Activated T-helper 9 cell treated with anti-CD3 and anti-CD28 coated beads, Interleukin-2, amount 50 U/mL, for 16 hours (primary cell): ENCODE results near the gene LMNA.
"Not testable (repeated sequence)": the region's sequence is repeated elsewhere in the genome, so short reads cannot be mapped to it uniquely, and the experiment has no call there.

Experiments
- DNase-seq: peaks from one replicate; pipeline ENCODE4 v3.0.0-alpha.2; 2020; ENCODE audit warnings: low read depth

LMNA gene

DNA sequence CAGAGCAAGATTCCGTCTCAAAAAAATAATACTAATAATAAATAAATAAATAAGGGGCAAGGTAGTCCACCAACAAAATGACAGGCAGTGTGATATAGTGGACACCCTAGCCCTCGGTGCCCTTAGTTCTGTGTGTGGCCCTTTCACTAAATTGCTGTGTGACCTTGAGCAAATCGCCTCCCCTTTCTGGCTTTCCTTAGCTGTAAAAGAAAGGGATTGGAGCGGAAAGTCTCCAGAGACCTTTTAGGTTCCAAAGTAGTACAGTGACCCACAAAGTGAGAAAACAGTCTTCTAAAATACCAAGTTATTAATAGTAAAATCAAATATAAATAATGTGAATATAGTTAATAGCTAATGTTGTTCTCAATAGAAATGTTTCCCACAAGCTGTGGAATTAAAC lies 7.6 kb downstream of the LMNA start:
- no peak for DNase-seq

- DNase-seq: no peak
Observed at GRCh38 chr1:156122519-156123355, 8.2 kb downstream of the LMNA start.

DNA sequence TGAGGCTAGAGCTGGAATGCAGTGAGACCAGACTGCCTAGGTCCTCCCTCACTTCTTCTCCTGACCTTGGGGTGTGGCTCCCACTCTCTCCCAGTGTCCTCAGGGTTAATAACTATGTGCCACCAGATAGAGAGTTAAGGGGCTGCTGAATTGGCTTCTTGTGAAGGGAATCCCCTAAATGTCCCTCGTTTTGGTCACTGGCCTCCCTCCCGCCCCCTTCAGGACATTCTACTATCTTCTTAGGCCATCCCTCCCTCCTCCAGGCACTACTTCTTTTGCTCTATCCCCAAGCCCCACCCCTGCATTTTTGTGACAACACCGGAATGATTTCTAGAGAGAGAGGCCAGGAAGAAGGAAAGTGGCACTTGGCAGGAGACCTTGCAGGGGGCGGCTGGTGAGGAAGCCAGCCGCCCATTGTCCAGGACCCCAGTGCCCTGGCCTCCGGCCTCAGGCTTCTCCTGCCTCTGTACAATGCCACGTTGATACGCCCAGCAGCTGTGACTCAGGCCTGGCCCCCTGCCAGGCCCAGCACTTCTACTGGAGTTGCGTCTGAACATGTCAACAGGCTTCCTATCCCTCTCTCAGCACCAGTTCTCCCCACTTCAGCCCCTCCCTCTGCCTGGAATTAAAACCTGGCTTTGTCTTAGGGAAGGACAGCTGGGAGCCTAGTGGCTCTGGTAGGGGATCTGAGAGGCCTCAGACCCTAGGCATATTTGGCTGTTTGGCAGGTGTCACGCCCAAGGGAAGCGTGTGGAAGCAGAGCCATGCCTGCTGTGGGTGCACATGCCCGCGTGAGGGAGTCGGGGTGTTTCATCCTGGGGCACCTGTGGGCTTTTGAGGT lies 9.1 kb downstream of the LMNA start:
- DNase-seq: peak; percentile 65

DNA sequence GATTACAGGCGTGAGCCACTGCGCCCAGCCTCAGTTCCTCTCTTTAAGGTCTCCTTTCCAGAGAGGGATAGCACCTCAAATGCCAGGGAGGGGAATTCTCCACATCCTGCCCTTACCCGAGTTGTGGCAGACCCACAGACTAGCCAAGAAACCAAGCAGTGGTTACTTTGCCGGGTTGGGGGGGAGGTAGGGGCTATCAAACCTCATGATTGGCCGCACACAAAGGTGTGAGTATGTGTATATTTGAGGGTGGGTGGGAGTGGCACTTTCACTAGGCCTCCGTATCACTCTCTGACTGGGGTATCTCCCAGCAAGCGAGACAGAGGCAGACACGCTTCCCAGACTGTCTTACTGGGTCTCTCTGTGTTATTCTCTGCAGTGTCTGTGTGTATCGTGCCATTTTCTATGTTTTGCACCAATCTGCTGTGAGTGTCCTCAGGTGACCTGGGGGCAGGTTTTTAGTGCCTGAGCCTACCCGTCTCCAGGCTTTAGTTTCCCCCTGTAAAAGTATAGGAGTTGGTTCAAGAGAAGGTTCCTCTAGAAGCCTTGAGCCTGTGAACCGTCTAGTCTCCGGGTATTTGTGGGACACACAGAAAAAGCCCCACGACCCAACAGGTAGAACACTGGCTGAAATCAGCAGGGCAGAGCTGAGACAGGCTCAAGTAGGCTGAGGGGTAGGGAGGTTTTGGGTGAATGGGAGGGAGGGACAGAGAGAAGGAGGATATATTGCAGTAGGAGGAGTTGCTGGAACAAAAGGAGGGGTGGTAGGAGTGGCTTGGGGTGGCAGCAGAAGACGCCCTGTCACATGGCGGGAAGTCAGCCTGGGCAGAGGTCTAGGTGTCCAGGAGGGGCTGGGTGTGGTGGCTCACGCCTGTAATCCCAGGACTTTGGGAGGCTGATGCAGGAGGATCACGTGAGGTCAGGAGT lies 10.3 kb downstream of the LMNA start:
- DNase-seq: no peak

DNA sequence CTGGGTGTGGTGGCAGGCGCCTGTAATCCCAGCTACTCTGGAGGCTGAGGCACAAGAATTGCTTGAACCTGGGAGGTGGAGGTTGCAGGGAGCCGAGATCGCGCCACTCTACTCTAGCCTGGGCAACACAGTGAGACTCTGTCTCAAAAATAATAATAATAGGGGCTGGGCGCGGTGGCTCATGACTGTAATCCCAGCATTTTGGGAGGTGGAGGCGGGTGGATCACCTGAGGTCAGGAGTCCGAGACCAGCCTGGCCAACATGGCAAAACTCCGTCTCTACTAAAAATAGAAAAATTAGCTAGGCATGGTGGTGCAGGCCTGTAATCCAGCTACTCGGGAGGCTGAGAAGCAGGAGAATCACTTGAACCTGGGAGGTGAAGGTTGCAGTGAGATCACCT lies 11.0 kb downstream of the LMNA start:
- DNase-seq: not testable (repeated sequence)

GRCh38 chr1:156126043-156126629 lies 11.6 kb downstream of the LMNA start:
- peak; percentile 48 for DNase-seq

GRCh38 chr1:156126630-156127534 lies 12.4 kb downstream of the LMNA start:
- DNase-seq: peak; percentile 78

- no peak for DNase-seq
Observed at GRCh38 chr1:156128308-156128653, 13.8 kb downstream of the LMNA start.

DNA sequence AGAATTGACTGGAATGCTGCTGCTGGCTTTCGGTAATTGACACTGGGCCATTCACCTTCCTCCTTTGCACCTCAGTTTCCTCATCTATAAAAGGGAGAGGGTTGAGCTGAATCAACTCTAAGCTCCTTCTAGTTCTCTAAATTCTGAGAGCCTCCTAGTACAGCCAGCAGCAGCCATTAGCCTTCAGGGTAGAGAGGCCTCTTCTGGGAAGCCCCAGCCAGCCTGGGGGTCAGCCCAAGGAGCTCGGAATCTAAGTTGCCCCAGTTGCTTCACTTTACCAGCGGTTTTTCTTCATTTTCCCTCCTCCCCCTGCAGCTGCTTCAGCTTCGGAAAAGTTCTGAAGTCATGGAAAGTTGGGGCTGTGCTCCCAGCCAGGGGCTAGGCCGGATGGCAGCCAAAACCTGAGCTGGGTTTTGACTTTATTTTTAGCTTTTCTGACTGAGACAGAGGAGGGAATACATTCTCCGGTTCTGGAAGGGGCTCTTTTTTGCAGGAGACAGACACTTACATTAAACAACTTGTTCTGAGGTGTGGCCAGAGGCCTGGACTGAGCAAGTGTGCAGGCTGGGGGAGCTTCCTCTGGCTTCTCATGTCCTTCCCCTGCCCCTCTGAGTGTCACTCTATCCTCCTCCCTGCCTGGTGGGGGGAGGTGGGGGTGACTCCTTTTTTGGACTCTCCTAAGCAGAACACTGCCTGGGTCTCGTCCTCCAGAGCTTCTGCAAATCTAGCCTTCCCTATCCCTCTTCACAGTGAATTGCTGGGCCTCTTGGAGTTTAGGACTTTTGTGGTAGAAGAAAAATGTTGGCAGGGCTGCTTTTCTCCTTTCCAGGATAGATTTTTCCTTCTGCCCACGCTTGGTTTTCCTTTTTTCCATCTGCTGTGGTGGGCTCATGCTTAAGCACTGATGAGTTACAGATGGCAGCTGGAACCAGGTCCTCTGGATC lies 14.4 kb downstream of the LMNA start:
- DNase-seq: no peak

DNA sequence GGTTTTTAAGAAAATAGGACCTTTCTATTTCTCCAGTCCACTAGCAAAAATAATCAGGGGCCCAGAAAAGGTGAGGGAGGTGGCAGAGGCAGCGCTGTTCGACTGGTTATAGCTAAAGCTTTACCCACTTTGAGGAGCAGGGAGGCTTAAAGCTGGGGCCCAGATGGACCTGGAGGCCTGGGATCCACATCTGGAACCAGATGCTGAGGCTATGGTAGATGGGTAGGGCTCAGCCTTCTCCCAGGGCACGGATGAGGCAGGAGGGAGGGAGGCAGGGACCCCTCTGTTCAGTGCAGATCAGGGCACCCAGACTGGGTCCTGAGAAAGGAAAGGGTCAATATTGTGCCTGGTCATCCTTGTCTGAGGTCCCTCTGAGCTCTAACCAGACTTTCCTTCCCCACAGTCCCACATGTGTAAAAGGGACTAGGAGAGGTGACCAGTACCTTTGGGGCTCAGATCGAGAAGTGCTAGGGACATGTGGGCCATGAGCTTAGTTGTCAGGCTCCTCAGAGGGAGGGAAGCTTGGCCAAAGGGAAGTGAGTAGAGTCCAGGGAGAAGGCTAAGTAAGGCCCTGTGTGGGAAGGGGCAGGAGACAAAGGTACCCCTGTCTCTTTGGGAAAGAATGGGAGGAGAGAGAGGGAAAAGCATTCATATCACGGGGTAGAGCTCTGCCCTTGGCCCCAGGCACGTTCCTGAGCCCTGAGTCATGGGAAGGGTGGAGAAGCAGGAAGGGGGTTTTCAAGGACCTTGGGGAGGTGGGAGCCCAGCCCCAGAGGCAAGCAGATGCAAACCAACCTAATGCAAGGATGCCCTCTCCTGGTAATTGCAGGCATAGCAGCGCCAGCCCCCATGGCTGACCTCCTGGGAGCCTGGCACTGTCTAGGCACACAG lies 15.4 kb downstream of the LMNA start:
- peak; percentile 59 for DNase-seq

GRCh38 chr1:156130578-156130942 lies 16.0 kb downstream of the LMNA start:
- DNase-seq: no peak

GRCh38 chr1:156134716-156135435 lies 20.4 kb downstream of the LMNA start:
- no peak for DNase-seq

DNA sequence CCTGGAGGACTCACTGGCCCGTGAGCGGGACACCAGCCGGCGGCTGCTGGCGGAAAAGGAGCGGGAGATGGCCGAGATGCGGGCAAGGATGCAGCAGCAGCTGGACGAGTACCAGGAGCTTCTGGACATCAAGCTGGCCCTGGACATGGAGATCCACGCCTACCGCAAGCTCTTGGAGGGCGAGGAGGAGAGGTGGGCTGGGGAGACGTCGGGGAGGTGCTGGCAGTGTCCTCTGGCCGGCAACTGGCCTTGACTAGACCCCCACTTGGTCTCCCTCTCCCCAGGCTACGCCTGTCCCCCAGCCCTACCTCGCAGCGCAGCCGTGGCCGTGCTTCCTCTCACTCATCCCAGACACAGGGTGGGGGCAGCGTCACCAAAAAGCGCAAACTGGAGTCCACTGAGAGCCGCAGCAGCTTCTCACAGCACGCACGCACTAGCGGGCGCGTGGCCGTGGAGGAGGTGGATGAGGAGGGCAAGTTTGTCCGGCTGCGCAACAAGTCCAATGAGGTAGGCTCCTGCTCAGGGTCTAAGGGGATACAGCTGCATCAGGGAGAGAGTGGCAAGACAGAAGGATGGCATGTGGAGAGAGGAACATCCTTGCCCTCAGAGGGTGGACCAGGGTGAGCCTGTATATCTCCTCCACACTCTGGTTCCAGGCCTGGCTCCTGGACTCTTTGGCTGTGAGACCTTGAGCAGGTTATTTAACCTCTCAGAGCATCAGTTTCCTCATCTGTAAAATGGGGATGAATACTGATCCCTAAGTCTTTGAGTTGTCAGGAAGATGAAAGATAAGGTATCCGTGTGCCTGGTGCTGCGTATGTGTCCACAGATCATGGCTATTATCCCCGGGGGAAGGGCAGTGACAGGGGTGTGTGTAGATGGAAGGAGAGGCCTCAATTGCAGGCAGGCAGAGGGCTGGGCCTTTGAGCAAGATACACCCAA lies 21.7 kb downstream of the LMNA start:
- DNase-seq: no peak

DNA sequence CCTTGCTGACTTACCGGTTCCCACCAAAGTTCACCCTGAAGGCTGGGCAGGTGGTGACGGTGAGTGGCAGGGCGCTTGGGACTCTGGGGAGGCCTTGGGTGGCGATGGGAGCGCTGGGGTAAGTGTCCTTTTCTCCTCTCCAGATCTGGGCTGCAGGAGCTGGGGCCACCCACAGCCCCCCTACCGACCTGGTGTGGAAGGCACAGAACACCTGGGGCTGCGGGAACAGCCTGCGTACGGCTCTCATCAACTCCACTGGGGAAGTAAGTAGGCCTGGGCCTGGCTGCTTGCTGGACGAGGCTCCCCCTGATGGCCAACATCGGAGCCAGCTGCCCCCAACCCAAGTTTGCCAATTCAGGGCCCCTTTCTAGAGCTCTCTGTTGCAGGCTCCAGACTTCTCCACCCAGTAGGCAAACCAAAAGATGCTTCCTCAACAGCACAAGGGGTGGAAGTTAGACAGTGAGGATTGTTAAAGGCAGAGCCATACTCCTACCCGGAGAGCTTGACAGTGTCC lies 22.5 kb downstream of the LMNA start:
- DNase-seq: no peak

DNA sequence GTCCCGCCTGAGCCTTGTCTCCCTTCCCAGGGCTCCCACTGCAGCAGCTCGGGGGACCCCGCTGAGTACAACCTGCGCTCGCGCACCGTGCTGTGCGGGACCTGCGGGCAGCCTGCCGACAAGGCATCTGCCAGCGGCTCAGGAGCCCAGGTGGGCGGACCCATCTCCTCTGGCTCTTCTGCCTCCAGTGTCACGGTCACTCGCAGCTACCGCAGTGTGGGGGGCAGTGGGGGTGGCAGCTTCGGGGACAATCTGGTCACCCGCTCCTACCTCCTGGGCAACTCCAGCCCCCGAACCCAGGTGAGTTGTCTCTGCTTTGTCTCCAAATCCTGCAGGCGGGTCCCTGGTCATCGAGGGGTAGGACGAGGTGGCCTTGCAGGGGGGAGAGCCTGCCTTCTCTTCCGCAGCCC lies 24.0 kb downstream of the LMNA start:
- no peak for DNase-seq

DNA sequence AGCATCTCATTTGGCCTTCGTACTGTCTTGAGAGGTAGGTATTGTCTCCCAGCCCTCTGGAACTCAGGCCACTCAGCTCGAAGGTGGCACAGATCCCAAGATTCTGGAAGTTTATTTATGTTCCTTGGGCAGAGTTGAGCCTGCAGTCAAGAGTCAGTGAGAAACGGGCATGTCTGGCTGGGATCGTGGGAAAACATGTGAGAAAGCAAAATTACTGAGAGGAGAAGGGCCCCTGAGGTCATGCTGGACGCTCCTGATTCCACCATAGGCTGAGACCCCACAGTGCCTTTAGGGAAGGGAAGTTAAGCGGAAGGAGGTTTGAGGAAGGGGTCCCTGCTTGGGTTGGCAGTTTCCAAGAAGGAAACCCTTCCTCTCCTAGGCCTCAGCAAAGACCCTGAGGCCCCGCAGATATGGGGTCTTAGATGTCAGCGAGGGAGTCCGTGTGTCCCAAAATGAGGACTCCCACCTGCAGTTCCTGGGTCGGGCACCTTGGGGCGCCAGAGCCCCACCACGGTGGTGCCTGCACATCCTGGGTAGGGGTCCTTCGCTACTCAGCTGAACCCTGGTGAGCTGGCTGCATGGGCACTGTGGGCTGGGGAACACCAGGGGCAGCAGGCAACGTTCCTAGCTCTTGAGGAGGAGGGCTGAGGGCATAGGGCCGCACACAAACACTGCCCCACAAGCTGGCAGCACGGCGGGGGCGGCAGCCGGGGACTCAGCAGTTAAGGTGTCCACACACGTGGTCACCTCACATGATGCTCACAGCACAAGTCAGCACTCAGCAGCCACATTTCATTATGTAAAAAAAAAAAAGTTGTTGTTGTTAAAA lies 26.6 kb downstream of the LMNA start:
- DNase-seq: no peak
